G401.6 (cell line): ENCODE data around the gene MOB2.

ENCODE experiments used
- FAIRE-seq: peaks from 2 replicates; lab custom pipeline; 2012; peaks lifted over from hg19 to GRCh38; lab: Jason Lieb, UNC

Gene MOB2

GRCh38 chr11:1484695-1485503, 1.7 kb downstream of the MOB2 start:
- FAIRE-seq: no peak

DNA sequence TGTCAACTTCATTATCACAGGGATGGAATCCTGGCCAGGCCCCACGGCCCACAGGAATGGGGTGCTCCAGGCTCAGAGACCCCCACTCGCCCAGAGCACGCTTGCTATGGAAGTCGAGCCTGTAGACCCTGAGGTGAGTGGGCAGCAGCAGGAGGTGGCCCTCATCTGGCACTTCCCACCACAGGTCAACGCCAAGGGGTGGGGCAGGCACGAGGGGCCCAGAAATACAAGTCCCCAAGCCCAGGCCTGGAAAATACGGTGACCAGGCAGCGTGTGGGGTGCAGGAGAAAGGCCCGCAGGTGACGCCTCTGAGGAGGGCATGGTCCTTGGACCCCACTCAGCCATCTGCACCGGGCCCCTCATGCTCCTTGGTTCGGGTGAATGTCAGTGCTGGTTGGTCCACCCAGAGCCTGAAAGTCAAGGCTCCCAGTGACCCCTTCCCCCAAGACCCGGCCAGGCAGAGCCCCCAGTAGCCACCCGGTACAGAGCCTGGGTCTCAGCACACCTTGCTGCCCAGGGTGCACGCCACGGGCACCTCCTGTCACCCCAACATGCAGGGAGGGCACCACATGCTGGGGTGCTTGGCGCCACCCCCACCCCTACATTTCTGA, 2.4 kb downstream of the MOB2 start:
- FAIRE-seq: no peak

- FAIRE-seq: no peak
Measured at GRCh38 chr11:1483445-1483961, 3.1 kb downstream of the MOB2 start.

DNA sequence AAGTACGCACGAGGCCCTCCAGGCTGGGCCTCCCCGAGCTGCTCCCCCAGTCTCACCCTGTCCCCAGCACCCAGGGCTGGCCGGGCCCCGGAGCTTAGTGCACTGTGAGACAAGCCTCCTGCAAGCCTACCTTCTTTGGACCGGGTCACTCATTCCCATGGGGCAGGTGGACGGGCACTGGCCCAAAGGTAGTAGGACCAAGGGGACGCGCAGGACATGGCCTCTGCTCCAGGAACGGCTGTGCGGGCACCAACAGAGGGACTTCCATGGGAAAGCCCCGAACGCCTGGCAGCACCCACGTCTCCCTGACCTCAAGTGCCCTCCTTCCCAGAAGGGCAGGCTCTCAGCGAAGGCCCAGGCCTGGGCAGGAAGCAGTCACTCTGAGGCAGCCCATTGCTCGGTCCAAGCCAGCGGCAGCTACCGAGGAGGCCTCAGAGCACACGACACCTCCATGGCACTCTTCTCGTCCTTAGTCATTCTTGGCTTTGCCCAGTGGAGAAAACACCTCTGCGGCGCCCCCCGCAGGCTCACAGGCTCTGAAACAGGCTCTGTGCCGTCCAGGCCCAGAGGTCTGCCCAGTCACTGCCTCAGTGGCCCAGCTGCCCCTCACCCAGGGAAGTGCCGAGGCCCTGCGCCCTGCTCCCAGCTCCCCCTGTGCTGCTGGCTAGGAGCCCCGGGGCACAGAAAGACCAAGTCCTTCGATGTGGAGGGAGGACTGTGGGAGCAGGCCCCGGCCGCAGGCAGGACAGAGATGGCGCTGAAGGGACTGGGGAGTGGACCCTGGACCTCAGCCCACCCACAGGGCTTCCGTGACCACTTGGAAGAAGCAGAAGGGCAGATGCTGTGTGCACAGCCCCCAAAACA, 3.8 kb downstream of the MOB2 start:
- FAIRE-seq: no peak

DNA sequence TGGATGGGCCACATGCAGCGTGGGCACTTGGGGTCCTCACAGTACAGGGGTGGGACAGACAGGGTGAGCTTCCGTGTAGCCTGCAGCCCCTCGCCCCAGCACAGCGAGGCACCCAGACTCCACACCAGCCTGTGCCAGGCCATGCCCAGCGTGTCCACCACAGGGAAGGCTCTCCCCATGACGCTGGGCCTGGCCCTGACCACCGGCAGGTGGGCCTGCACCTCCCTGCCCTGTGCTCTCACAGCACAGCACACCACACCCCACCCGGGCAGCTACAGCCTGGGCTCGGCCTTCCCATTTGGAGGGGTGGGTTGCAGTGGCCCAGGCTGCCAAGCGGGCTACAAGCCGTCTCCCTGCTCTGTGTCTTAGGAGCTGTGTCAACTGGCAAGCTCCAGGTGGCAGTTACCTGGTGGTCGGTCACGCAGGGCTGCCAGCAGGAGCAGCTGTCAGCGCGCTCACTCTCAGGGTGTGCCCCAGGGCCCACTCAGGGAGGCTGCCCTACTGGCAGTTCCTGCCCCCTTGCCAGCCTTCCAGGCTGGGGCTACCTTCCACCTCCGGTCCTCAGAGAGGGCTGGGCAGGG, 4.6 kb downstream of the MOB2 start:
- no peak for FAIRE-seq

- no peak for FAIRE-seq
Measured at GRCh38 chr11:1481483-1481825, 5.1 kb downstream of the MOB2 start.

GRCh38 chr11:1480555-1481482, 5.8 kb downstream of the MOB2 start:
- FAIRE-seq: no peak

GRCh38 chr11:1480191-1480554, 6.4 kb downstream of the MOB2 start:
- FAIRE-seq: no peak

- FAIRE-seq: no peak
Measured at GRCh38 chr11:1479678-1480118, 6.9 kb downstream of the MOB2 start.

DNA sequence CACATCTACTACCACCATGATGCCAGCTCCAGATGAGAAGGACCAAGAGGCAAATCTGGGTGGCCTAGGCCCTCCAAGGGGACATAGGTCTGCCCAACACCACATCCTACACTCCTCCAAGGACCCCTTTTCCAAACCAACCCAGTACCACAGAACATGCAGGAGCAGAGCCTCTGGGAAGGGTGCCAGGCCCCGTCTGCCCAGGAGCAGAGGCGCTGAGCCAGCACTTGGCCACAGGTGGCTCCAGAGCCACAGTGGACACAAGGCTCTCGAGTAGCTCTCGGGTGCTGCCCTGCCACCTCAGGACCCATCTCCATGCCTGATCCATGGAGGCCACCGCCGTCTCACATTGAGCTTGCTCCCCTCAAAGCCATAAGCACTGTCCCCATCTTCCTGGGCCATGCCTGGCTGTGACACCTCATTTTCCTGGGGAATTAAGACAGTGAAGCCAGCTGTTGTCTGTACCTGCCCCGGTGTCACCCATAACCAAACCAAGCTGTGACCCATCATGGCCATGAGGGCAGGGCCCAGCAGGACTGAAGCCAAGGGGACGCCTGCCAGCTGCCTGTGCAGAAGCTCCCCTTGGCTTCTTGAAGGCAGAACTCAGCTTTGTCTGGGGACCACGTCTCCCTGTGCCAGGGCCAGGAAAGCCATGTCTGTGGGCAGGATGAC, 7.4 kb downstream of the MOB2 start:
- no peak for FAIRE-seq

GRCh38 chr11:1478544-1478943, 8.0 kb downstream of the MOB2 start:
- no peak for FAIRE-seq

GRCh38 chr11:1478011-1478410, 8.6 kb downstream of the MOB2 start:
- no peak for FAIRE-seq

DNA sequence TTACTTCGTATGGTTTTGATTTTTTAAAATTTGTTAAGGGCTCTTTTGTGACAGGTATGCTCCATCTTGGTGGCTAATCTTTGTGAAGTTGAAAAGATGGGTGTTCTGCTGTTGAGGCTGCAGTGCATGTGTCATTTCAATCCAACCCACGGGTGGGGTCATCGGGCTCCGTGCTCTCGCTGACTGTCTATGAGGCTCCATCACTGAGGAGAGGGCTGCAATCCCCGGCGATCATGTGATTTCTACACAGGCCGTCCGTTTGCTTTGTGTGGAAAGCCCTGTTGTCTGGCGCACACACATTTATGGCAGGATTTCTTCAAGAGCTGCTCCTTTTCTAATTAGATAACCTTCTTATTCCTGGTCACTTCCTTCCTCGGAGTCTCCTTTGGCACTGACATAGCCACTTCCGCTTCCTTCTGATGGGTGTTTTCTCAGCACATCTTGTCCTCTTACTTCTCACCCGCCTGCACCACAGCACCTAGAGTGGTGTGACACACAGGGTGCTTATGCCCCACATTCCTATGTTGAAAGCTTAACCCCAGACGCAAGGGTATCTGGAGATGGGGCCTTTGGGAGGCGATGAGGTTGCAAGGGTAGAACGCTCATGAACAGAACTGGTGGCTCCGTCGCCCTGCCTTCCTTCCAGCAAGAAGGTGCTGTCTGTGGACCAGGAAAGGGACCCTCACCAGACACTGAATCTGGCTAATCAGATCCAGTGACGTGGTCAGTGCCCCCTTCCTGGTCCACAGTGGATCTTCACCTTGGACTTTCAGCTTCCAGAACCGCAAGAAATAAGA, 9.4 kb downstream of the MOB2 start:
- FAIRE-seq: no peak

- no peak for FAIRE-seq
Measured at GRCh38 chr11:1475841-1476240, 10.7 kb downstream of the MOB2 start.

- no peak for FAIRE-seq
Measured at GRCh38 chr11:1473786-1474185, 12.8 kb downstream of the MOB2 start.

DNA sequence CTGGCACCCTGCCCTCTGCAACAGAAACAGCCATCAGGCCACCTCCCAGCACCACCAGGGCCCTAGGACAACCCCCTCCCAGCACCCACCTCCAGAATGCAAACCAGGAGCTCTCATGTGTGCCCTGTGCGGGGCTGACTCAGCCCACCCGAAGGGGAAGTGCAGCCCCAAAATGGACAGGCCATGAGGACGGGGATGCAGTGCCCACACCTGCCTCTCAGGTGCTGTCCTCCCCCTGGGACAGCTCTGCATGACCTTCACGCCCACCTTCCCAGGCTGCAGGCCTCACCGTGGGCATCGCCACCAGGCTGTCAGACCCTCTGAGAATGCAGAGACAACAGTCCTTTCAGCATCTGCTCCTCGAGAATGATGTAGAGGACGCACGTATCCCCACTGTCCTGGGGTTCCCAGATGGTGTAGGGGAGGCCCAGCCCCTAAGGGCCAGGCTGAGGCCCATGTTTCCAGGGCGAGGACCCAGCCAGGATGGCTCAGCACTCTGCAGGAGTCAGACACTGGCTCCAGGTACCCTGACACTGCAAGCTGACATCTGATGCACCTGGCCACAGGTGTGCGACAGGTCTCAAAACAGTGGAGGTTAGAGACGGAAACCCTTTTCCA, 13.5 kb downstream of the MOB2 start:
- FAIRE-seq: no peak

DNA sequence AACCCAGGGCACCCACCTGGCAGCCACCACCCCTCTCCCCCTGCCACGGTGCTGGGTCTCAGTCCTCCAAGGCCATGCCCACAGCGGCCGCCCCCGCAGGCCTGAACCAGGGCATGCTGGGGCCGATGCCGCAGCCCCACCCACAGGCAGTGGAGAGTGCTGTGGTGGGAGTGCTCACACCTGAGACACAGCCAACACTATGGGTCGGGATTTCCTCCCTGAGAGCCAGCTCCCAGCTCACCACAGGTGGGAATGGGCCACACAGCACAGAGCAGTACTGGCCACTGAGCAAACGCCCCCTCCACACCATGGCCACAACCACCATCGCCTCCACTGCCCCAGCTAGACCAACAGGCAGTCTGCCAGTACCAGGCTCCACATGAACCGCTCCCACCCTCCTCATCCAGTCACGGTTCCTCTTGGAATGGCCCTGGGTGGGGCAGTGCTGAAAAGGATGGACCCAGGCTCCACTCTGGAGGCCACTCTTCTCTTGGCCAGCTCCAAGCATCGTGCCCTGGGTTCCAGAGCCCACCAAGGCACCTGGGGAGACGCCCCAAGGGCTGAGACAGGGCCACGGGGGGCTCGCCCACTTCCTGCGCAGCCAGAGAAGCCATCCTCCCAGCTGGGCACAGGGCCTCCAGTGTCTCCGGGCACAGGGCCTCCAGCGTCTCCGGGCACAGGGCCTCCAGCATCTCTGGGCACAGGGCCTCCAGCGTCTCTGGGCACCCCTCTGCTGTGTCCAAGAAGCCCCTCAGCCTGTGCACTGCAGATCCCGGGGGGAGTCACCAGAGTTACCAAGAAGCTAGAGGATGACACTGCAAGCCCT, 14.2 kb downstream of the MOB2 start:
- FAIRE-seq: no peak

GRCh38 chr11:1471736-1472135, 14.8 kb downstream of the MOB2 start:
- FAIRE-seq: no peak
